Measurements from ENCODE around the gene ANKAR. TPM values are rescaled to one million over a fixed set of nuclear protein-coding genes. Genes with fewer than 3 reads are reported as not detected.
A peak's percentile ranks its signal among the peaks of the same experiment; 100 is the strongest.

Gene ANKAR
- total RNA-seq, 1 donor from 2014 or later = 10.3 TPM

GRCh38 chr2:189673661-189674373 lies 653 bp upstream of the ANKAR start:
- DNase-seq = no peak
- Histone ChIP-seq H3K27ac (peak overlapping the region; percentile 97), H3K4me3 (peak overlapping the region; percentile 69), H3K9me3 (peaks cover 7% of the 10 kb centered on the region), H3K27me3 (ENCODE audit: low read depth) (no peaks in the 10 kb centered on the region), H3K36me3 (peaks cover 34% of the 10 kb centered on the region), H3K4me1 (peaks cover 17% of the 10 kb centered on the region)
- TF ChIP-seq CTCF (IDR thresholded peaks at IDR 0.05) = no peak
- intact Hi-C loops (cut with DNase I) = no loop called here
- peak in 1 of 2 donors; percentile 5 for ATAC-seq

GRCh38 chr2:189676471-189676870 lies 2.0 kb downstream of the ANKAR start:
- intact Hi-C loops (cut with DNase I) = no loop called here
- DNase-seq (no peak), ATAC-seq (no peak)
- Histone ChIP-seq H3K36me3 (peaks cover 7% of the 10 kb centered on the region), H3K4me1 (peaks cover 23% of the 10 kb centered on the region), H3K9me3 (peaks cover 7% of the 10 kb centered on the region), H3K27me3 (ENCODE audit: low read depth) (no peaks in the 10 kb centered on the region), H3K27ac (no peak overlapping the region), H3K4me3 (no peak overlapping the region)
- no peak for TF ChIP-seq CTCF (IDR thresholded peaks at IDR 0.05)

GRCh38 chr2:189679226-189679625 lies 4.8 kb downstream of the ANKAR start:
- DNase-seq (no peak), ATAC-seq (no peak)
- no peak overlapping the region for H3K4me3 ChIP-seq
- intact Hi-C loops (cut with DNase I) = no loop called here
- no peaks in the 10 kb centered on the region for H3K27me3 ChIP-seq (ENCODE audit: low read depth)
- H3K9me3 ChIP-seq = peaks cover 7% of the 10 kb centered on the region
- no peak for TF ChIP-seq CTCF (IDR thresholded peaks at IDR 0.05)
- H3K4me1 ChIP-seq = peaks cover 16% of the 10 kb centered on the region
- H3K27ac ChIP-seq = no peak overlapping the region
- no peaks in the 10 kb centered on the region for H3K36me3 ChIP-seq

GRCh38 chr2:189681203-189681602 lies 6.7 kb downstream of the ANKAR start:
- no peak overlapping the region for H3K27ac ChIP-seq
- TF ChIP-seq CTCF (IDR thresholded peaks at IDR 0.05) = no peak
- H3K4me1 ChIP-seq = peaks cover 11% of the 10 kb centered on the region
- H3K4me3 ChIP-seq = no peak overlapping the region
- DNase-seq = no peak
- H3K27me3 ChIP-seq (ENCODE audit: low read depth) = no peaks in the 10 kb centered on the region
- intact Hi-C loops (cut with DNase I) = no loop called here
- no peak for ATAC-seq
- no peaks in the 10 kb centered on the region for H3K36me3 ChIP-seq
- H3K9me3 ChIP-seq = peaks cover 7% of the 10 kb centered on the region

GRCh38 chr2:189681903-189682302 lies 7.4 kb downstream of the ANKAR start:
- H3K27me3 ChIP-seq (ENCODE audit: low read depth) = no peaks in the 10 kb centered on the region
- H3K36me3 ChIP-seq = no peaks in the 10 kb centered on the region
- no peak overlapping the region for H3K27ac ChIP-seq
- peaks cover 11% of the 10 kb centered on the region for H3K4me1 ChIP-seq
- DNase-seq = no peak
- intact Hi-C loops (cut with DNase I) = no loop called here
- no peak for TF ChIP-seq CTCF (IDR thresholded peaks at IDR 0.05)
- H3K9me3 ChIP-seq = peaks cover 7% of the 10 kb centered on the region
- no peak overlapping the region for H3K4me3 ChIP-seq
- ATAC-seq = no peak

Measured in lower lobe of right lung (tissue), 2 donors.